ENCODE measurements around the gene BLVRA. TPM values are rescaled to one million over a fixed set of nuclear protein-coding genes. Genes with fewer than 3 reads are reported as not detected.
A peak's percentile ranks its signal among the peaks of the same experiment; 100 is the strongest.

Gene BLVRA
- total RNA-seq, 1 experiment from 2014 or later, result 27.6 TPM

- Histone ChIP-seq H3K36me3 (ENCODE audit: low read depth, low read length) (peaks cover 11% of the 10 kb centered on the region; the same call in 1 of the 2 replicates), H3K27me3 (ENCODE audit: low read length) (no peaks in the 10 kb centered on the region), H3K27ac (ENCODE audit: low read length) (no peak overlapping the region), H3K4me1 (ENCODE audit: insufficient read depth, low read length) (peaks cover 7% of the 10 kb centered on the region), H4K20me1 (ENCODE audit: low read length) (peaks cover 8% of the 10 kb centered on the region), H3K9ac (ENCODE audit: low read length) (no peak overlapping the region), H3K9me2 (replicated peaks; ENCODE audit: low read length) (no peaks in the 10 kb centered on the region), H3K4me3 (ENCODE audit: low read length) (no peak overlapping the region), H3K4me2 (ENCODE audit: low read length) (no peak overlapping the region), H3F3A (ENCODE audit: low read length, unreplicated experiment) (no peaks in the 10 kb centered on the region), H3K9me3 (ENCODE audit: low read length) (no peaks in the 10 kb centered on the region), H2AFZ (ENCODE audit: low read length) (no peak overlapping the region), H3K79me2 (ENCODE audit: low read length) (peaks cover 92% of the 10 kb centered on the region)
- CTCF ChIA-PET, result no interaction called here
- BruUV-seq (replicated peaks), result no TSS peak
- POLR2A ChIA-PET (ENCODE audit: unreplicated experiment), result no interaction called here
- intact Hi-C loops (cut with micrococcal nuclease), result no loop called here
- ATAC-seq (no peak), DNase-seq (no peak)
- TF ChIP-seq, protein P1, sequence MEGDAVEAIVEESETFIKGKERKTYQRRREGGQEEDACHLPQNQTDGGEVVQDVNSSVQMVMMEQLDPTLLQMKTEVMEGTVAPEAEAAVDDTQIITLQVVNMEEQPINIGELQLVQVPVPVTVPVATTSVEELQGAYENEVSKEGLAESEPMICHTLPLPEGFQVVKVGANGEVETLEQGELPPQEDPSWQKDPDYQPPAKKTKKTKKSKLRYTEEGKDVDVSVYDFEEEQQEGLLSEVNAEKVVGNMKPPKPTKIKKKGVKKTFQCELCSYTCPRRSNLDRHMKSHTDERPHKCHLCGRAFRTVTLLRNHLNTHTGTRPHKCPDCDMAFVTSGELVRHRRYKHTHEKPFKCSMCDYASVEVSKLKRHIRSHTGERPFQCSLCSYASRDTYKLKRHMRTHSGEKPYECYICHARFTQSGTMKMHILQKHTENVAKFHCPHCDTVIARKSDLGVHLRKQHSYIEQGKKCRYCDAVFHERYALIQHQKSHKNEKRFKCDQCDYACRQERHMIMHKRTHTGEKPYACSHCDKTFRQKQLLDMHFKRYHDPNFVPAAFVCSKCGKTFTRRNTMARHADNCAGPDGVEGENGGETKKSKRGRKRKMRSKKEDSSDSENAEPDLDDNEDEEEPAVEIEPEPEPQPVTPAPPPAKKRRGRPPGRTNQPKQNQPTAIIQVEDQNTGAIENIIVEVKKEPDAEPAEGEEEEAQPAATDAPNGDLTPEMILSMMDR (conservative IDR thresholded peaks at IDR 0.05; ENCODE audit: low read depth, low read length), result no peak
- TF ChIP-seq EZH2 (IDR thresholded peaks at IDR 0.05; ENCODE audit: low read length, unreplicated experiment) (no peak), EZH2phosphoT487 (IDR thresholded peaks at IDR 0.05; ENCODE audit: borderline replicate concordance, low read length) (no peak)
Observed at GRCh38 chr7:43716598-43716997, 41.9 kb upstream of the BLVRA start.

- Histone ChIP-seq H3K4me3 (ENCODE audit: low read length) (no peak overlapping the region), H3K4me2 (ENCODE audit: low read length) (no peak overlapping the region), H3K9ac (ENCODE audit: low read length) (no peak overlapping the region), H3K79me2 (ENCODE audit: low read length) (peaks cover 100% of the 10 kb centered on the region), H3K9me3 (ENCODE audit: low read length) (no peaks in the 10 kb centered on the region), H3K27ac (ENCODE audit: low read length) (no peak overlapping the region), H3K36me3 (ENCODE audit: low read depth, low read length) (peaks cover 11% of the 10 kb centered on the region; the same call in 1 of the 2 replicates), H3K4me1 (ENCODE audit: insufficient read depth, low read length) (peaks cover 7% of the 10 kb centered on the region), H3K27me3 (ENCODE audit: low read length) (no peaks in the 10 kb centered on the region), H3F3A (ENCODE audit: low read length, unreplicated experiment) (no peaks in the 10 kb centered on the region), H3K9me2 (replicated peaks; ENCODE audit: low read length) (no peaks in the 10 kb centered on the region), H4K20me1 (ENCODE audit: low read length) (peaks cover 11% of the 10 kb centered on the region), H2AFZ (ENCODE audit: low read length) (no peak overlapping the region)
- DNase-seq, result peak; percentile 69
- POLR2A ChIA-PET (ENCODE audit: unreplicated experiment), result interaction anchor here (0.6 to 1.0 kb wide), 4 partner anchors 11 to 814 kb away, joined by 4 to 20 read pairs (median 5); partner anchors contain the start of gene STK17A
- CTCF ChIA-PET, result interaction anchor here (0.5 to 2.9 kb wide), 5 partner anchors 21 to 264 kb away, joined by 3 to 50 read pairs (median 4); partner anchors contain the start of gene STK17A
- 0 out of 2 replicates have a peak, but pooled peaks have one; percentile 29 for ATAC-seq
- BruUV-seq (replicated peaks), result no TSS peak
- intact Hi-C loops (cut with micrococcal nuclease), result loop anchor here (1.0 to 10.0 kb wide), 3 partner anchors 20 to 786 kb away; partner anchors contain the start of genes MRPL32 and PSMA2
- no peak for TF ChIP-seq EZH2phosphoT487 (IDR thresholded peaks at IDR 0.05; ENCODE audit: borderline replicate concordance, low read length)
- TF ChIP-seq, protein P1 (conservative IDR thresholded peaks at IDR 0.05; ENCODE audit: low read depth, low read length), result peak; percentile 80
Observed at GRCh38 chr7:43721193-43721806, 37.2 kb upstream of the BLVRA start.

- ATAC-seq (no peak), DNase-seq (no peak)
- Histone ChIP-seq H3K4me2 (ENCODE audit: low read length) (no peak overlapping the region), H3K4me3 (ENCODE audit: low read length) (no peak overlapping the region), H4K20me1 (ENCODE audit: low read length) (peaks cover 17% of the 10 kb centered on the region), H3K9ac (ENCODE audit: low read length) (no peak overlapping the region), H3K9me2 (replicated peaks; ENCODE audit: low read length) (no peaks in the 10 kb centered on the region), H3K27me3 (ENCODE audit: low read length) (no peaks in the 10 kb centered on the region), H3K27ac (ENCODE audit: low read length) (no peak overlapping the region), H3F3A (ENCODE audit: low read length, unreplicated experiment) (no peaks in the 10 kb centered on the region), H3K36me3 (ENCODE audit: low read depth, low read length) (peaks cover 7% of the 10 kb centered on the region; the same call in 1 of the 2 replicates), H3K9me3 (ENCODE audit: low read length) (no peaks in the 10 kb centered on the region), H3K79me2 (ENCODE audit: low read length) (peaks cover 100% of the 10 kb centered on the region), H2AFZ (ENCODE audit: low read length) (no peak overlapping the region), H3K4me1 (ENCODE audit: insufficient read depth, low read length) (peaks cover 19% of the 10 kb centered on the region)
- ChIA-PET POLR2A (ENCODE audit: unreplicated experiment) (no interaction called here), CTCF (interaction anchor here (2.9 kb wide), 1 partner anchor 140 kb away, joined by 50 read pairs; the partner anchor contains the start of gene STK17A)
- intact Hi-C loops (cut with micrococcal nuclease), result loop anchor here (10.0 kb wide), 1 partner anchor 788 kb away; the partner anchor contains the start of genes MRPL32 and PSMA2
- no TSS peak for BruUV-seq (replicated peaks)
- TF ChIP-seq, protein P1 (conservative IDR thresholded peaks at IDR 0.05; ENCODE audit: low read depth, low read length), result no peak
- TF ChIP-seq EZH2phosphoT487 (IDR thresholded peaks at IDR 0.05; ENCODE audit: borderline replicate concordance, low read length), result no peak
- TF ChIP-seq EZH2 (IDR thresholded peaks at IDR 0.05; ENCODE audit: low read length, unreplicated experiment), result no peak
Observed at GRCh38 chr7:43723007-43723341, 35.5 kb upstream of the BLVRA start.
